ENCODE measurements around the gene CEACAM7.

Gene CEACAM7

DNA sequence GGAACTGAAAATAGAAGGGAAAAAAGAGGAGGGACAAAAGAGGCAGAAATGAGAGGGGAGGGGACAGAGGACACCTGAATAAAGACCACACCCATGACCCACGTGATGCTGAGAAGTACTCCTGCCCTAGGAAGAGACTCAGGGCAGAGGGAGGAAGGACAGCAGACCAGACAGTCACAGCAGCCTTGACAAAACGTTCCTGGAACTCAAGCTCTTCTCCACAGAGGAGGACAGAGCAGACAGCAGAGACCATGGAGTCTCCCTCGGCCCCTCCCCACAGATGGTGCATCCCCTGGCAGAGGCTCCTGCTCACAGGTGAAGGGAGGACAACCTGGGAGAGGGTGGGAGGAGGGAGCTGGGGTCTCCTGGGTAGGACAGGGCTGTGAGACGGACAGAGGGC is 20.4 kb upstream of the CEACAM7 start, which contains the start of gene CEACAM5:
Gene CEACAM5, plus strand, starts transcription at position 146 of the 400 bp plus-strand sequence. Its CDS starts 106 bp downstream, at position 252.
- ATAC-seq (ENCODE audit: insufficient read depth, low read depth) (no peak), DNase-seq (no peak)
- H3K36me3 ChIP-seq (ENCODE audit: insufficient read depth, low read length), result no peaks in the 10 kb centered on the region
- peaks cover 17% of the 10 kb centered on the region for H3K27me3 ChIP-seq (ENCODE audit: insufficient read depth, low read length, poor library complexity)
- H3K9ac ChIP-seq (ENCODE audit: low read depth, low read length), result no peak within 1 kb of the TSS
- H4K20me1 ChIP-seq (ENCODE audit: insufficient read depth, low read length), result peaks cover 14% of the 10 kb centered on the region; the same call in 1 of the 2 replicates
- H3K27ac ChIP-seq (ENCODE audit: low read length), result no peak within 1 kb of the TSS
- H3K4me1 ChIP-seq (ENCODE audit: insufficient read depth, low read length), result no peaks in the 10 kb centered on the region
- H2AFZ ChIP-seq (ENCODE audit: low read depth, low read length), result no peak within 1 kb of the TSS
- H3K4me3 ChIP-seq (ENCODE audit: low read depth in 1 of 2, low read length in 2 of 2), result no peak within 1 kb of the TSS
- no peaks in the 10 kb centered on the region for H3K79me2 ChIP-seq (ENCODE audit: insufficient read depth, low read length)
- TF ChIP-seq CTCF (IDR thresholded peaks at IDR 0.05; ENCODE audit: borderline replicate concordance, extremely low read depth, low read length, poor library complexity, severe bottlenecking), result no peak
- no peak for TF ChIP-seq EZH2 (IDR thresholded peaks at IDR 0.05; ENCODE audit: borderline replicate concordance, low read depth, low read length, severe bottlenecking)
- H3K9me3 ChIP-seq (ENCODE audit: insufficient read depth, low read length, severe bottlenecking), result no peaks in the 10 kb centered on the region
- H3K4me2 ChIP-seq (ENCODE audit: insufficient read depth, low read length), result no peak within 1 kb of the TSS

DNA sequence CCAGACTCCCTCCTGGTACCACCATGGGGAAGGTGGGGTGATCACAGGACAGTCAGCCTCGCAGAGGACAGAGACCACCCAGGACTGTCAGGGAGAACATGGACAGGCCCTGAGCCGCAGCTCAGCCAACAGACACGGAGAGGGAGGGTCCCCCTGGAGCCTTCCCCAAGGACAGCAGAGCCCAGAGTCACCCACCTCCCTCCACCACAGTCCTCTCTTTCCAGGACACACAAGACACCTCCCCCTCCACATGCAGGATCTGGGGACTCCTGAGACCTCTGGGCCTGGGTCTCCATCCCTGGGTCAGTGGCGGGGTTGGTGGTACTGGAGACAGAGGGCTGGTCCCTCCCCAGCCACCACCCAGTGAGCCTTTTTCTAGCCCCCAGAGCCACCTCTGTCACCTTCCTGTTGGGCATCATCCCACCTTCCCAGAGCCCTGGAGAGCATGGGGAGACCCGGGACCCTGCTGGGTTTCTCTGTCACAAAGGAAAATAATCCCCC is 19.9 kb upstream of the CEACAM7 start:
- Histone ChIP-seq H2AFZ (ENCODE audit: low read depth, low read length) (no peak overlapping the region), H3K27ac (ENCODE audit: low read length) (no peak overlapping the region), H3K4me3 (ENCODE audit: low read depth in 1 of 2, low read length in 2 of 2) (no peak overlapping the region), H4K20me1 (ENCODE audit: insufficient read depth, low read length) (peaks cover 14% of the 10 kb centered on the region; the same call in 1 of the 2 replicates), H3K9me3 (ENCODE audit: insufficient read depth, low read length, severe bottlenecking) (no peaks in the 10 kb centered on the region), H3K36me3 (ENCODE audit: insufficient read depth, low read length) (no peaks in the 10 kb centered on the region), H3K79me2 (ENCODE audit: insufficient read depth, low read length) (no peaks in the 10 kb centered on the region), H3K4me1 (ENCODE audit: insufficient read depth, low read length) (no peaks in the 10 kb centered on the region), H3K27me3 (ENCODE audit: insufficient read depth, low read length, poor library complexity) (peaks cover 17% of the 10 kb centered on the region), H3K4me2 (ENCODE audit: insufficient read depth, low read length) (no peak overlapping the region), H3K9ac (ENCODE audit: low read depth, low read length) (no peak overlapping the region)
- TF ChIP-seq EZH2 (IDR thresholded peaks at IDR 0.05; ENCODE audit: borderline replicate concordance, low read depth, low read length, severe bottlenecking), result no peak
- TF ChIP-seq CTCF (IDR thresholded peaks at IDR 0.05; ENCODE audit: borderline replicate concordance, extremely low read depth, low read length, poor library complexity, severe bottlenecking), result no peak
- ATAC-seq (ENCODE audit: insufficient read depth, low read depth) (no peak), DNase-seq (no peak)

GRCh38 chr19:41707502-41707812 is 19.4 kb upstream of the CEACAM7 start:
- TF ChIP-seq CTCF (IDR thresholded peaks at IDR 0.05; ENCODE audit: borderline replicate concordance, extremely low read depth, low read length, poor library complexity, severe bottlenecking), result no peak
- TF ChIP-seq EZH2 (IDR thresholded peaks at IDR 0.05; ENCODE audit: borderline replicate concordance, low read depth, low read length, severe bottlenecking), result no peak
- H3K79me2 ChIP-seq (ENCODE audit: insufficient read depth, low read length), result no peaks in the 10 kb centered on the region
- H3K4me3 ChIP-seq (ENCODE audit: low read depth in 1 of 2, low read length in 2 of 2), result no peak overlapping the region
- no peak for DNase-seq
- no peaks in the 10 kb centered on the region for H3K4me1 ChIP-seq (ENCODE audit: insufficient read depth, low read length)
- H3K27ac ChIP-seq (ENCODE audit: low read length), result no peak overlapping the region
- no peak overlapping the region for H2AFZ ChIP-seq (ENCODE audit: low read depth, low read length)
- no peak overlapping the region for H3K4me2 ChIP-seq (ENCODE audit: insufficient read depth, low read length)
- no peak for ATAC-seq (ENCODE audit: insufficient read depth, low read depth)
- H3K9ac ChIP-seq (ENCODE audit: low read depth, low read length), result no peak overlapping the region
- H4K20me1 ChIP-seq (ENCODE audit: insufficient read depth, low read length), result peaks cover 14% of the 10 kb centered on the region; the same call in 1 of the 2 replicates
- H3K36me3 ChIP-seq (ENCODE audit: insufficient read depth, low read length), result no peaks in the 10 kb centered on the region
- H3K27me3 ChIP-seq (ENCODE audit: insufficient read depth, low read length, poor library complexity), result peaks cover 15% of the 10 kb centered on the region
- no peaks in the 10 kb centered on the region for H3K9me3 ChIP-seq (ENCODE audit: insufficient read depth, low read length, severe bottlenecking)

Measured in DND-41 (cell line).